SK-N-SH (cell line): Measurements from ENCODE around the gene ABCB10. TPM values are rescaled to one million over a fixed set of nuclear protein-coding genes. Genes with fewer than 3 reads are reported as not detected.

Source experiments
- CTCF ChIA-PET: fragments of 300-600, 350-600 bp; formaldehyde crosslinking; extraction: SDS; loops from one replicate; lab custom pipeline; 2021; lab: Yijun Ruan, JAX
- POLR2A ChIA-PET: fragments of 350-600 bp; sonication (Branson Sonifier 250); formaldehyde crosslinking; extraction: SDS; loops from one replicate; lab custom pipeline; 2020; ENCODE audit warnings: antibody characterized with exemption, inconsistent platforms; lab: Yijun Ruan, JAX
- DNase-seq: peaks from one replicate; pipeline ENCODE4 v3.0.0; 2012
- H2AFZ ChIP-seq: fragments of 200-600 bp; sonication (generic); 2 replicates; pipeline ENCODE4 v1.8.1; 2016; ENCODE audit warnings: antibody characterized with exemption, mild to moderate bottlenecking, low read depth
- H3F3A ChIP-seq: fragments of 200-600 bp; sonication (generic); replicated peaks from 2 replicates; pipeline ENCODE3; 2016; ENCODE audit warnings: antibody characterized with exemption, mild to moderate bottlenecking; ENCODE audit not compliant: insufficient read depth
- H3K27ac ChIP-seq, 2 experiments: fragments of 200-500 bp in 1 of 2; fragments of 200-600 bp in 1 of 2; sonication (Bioruptor generic) in 1 of 2; sonication (generic), shearing (Covaris generic) in 1 of 2; 2 replicates each; pipeline versions ENCODE4 v1.5.1 to v1.6.1; 2014 to 2016; ENCODE audit warnings: low read depth in 2 of 2, inconsistent platforms in 1 of 2, low read length in 1 of 2, mild to moderate bottlenecking in 1 of 2, mixed read lengths in 1 of 2
- H3K27me3 ChIP-seq: fragments of 200-600 bp; sonication (generic), shearing (Covaris generic); 2 replicates; pipeline ENCODE4 v1.6.1; 2016; ENCODE audit warnings: mixed run types; ENCODE audit not compliant: insufficient read depth
- H3K36me3 ChIP-seq, 2 experiments: fragments of 200-500 bp in 1 of 2; fragments of 200-600 bp in 1 of 2; sonication (Bioruptor generic) in 1 of 2; sonication (generic) in 1 of 2; replicated peaks in 1 of 2; 2 replicates each; pipeline versions ENCODE3 to v1.5.1; 2014 to 2016; ENCODE audit warnings: low read length in 1 of 2, mild to moderate bottlenecking in 1 of 2; ENCODE audit not compliant: insufficient read depth in 2 of 2, control insufficient read depth in 1 of 2
- H3K4me1 ChIP-seq, 2 experiments: fragments of 200-500 bp in 1 of 2; fragments of 200-600 bp in 1 of 2; sonication (Bioruptor generic) in 1 of 2; sonication (generic), shearing (Covaris generic) in 1 of 2; 2 replicates each; pipeline versions ENCODE4 v1.5.1 to v1.6.1; 2014 to 2016; ENCODE audit warnings: low read depth in 1 of 2, low read length in 1 of 2, mixed run types in 1 of 2; ENCODE audit not compliant: insufficient read depth in 2 of 2, control insufficient read depth in 1 of 2
- H3K4me2 ChIP-seq: fragments of 200-600 bp; sonication (generic), shearing (Covaris generic); 2 replicates; pipeline ENCODE4 v1.6.1; 2017; ENCODE audit warnings: mixed run types
- H3K4me3 ChIP-seq, 2 experiments: fragments of 200-500 bp in 1 of 2; fragments of 200-600 bp in 1 of 2; sonication (Bioruptor generic) in 1 of 2; sonication (generic), shearing (Covaris generic) in 1 of 2; 2 replicates each; pipeline versions ENCODE4 v1.5.1 to v1.8.1; 2014 to 2016; ENCODE audit warnings: low read depth in 2 of 2, inconsistent platforms in 1 of 2, low read length in 1 of 2, mild to moderate bottlenecking in 1 of 2, mixed read lengths in 1 of 2, moderate library complexity in 1 of 2
- H3K79me2 ChIP-seq: fragments of 200-600 bp; sonication (generic); 2 replicates; pipeline ENCODE4 v1.8.1; 2017; ENCODE audit warnings: mild to moderate bottlenecking; ENCODE audit not compliant: insufficient read depth
- H3K9ac ChIP-seq: fragments of 200-600 bp; sonication (generic); 2 replicates; pipeline ENCODE4 v1.6.1; 2017; ENCODE audit warnings: mixed run types
- H3K9me2 ChIP-seq: fragments of 200-600 bp; sonication (generic); 2 replicates; pipeline ENCODE4 v1.6.1; 2017; ENCODE audit warnings: mixed run types
- H3K9me3 ChIP-seq: fragments of 200-600 bp; sonication (generic); 2 replicates; pipeline ENCODE4 v1.6.1; 2017; ENCODE audit warnings: mixed run types, mild to moderate bottlenecking, moderate library complexity
- H4K20me1 ChIP-seq: fragments of 200-600 bp; sonication (generic); 2 replicates; pipeline ENCODE4 v1.6.1; 2017; ENCODE audit warnings: mild to moderate bottlenecking, mixed run types; ENCODE audit not compliant: insufficient read depth
- CHD2 ChIP-seq: fragments of 150-350 bp; IDR thresholded peaks from 2 replicates; pipeline ENCODE4 v1.6.1; 2018; ENCODE audit warnings: low read length; ENCODE audit not compliant: partially characterized antibody
- CTCF ChIP-seq: fragments of 200-600 bp; sonication (generic); IDR thresholded peaks from 2 replicates; pipeline ENCODE4 v1.6.1; 2017; ENCODE audit warnings: antibody characterized with exemption, mild to moderate bottlenecking, moderate library complexity
- ELF1 ChIP-seq: IDR thresholded peaks from 2 replicates; pipeline ENCODE4 v1.4.0; 2012
- EZH2phosphoT487 ChIP-seq: fragments of 200-600 bp; sonication (generic); IDR thresholded peaks from 2 replicates; pipeline ENCODE4 v1.6.1; 2017; ENCODE audit warnings: low read depth, mixed run types, mild to moderate bottlenecking, antibody characterized with exemption, moderate library complexity, borderline replicate concordance
- FOXM1 ChIP-seq: IDR thresholded peaks from 2 replicates; pipeline ENCODE4 v1.4.0; 2012; ENCODE audit warnings: low read depth, mild to moderate bottlenecking
- JUND ChIP-seq: IDR thresholded peaks from 2 replicates; pipeline ENCODE4 v1.4.0; 2012
- MAX ChIP-seq: IDR thresholded peaks from 2 replicates; pipeline ENCODE4 v1.4.0; 2012; ENCODE audit warnings: low read depth
- MXI1 ChIP-seq: IDR thresholded peaks from 2 replicates; pipeline ENCODE4 v1.6.1; 2012; ENCODE audit warnings: mild to moderate bottlenecking, low read depth, low read length, improper control_type of control experiment
- NFIC ChIP-seq: IDR thresholded peaks from 2 replicates; pipeline ENCODE4 v1.4.0; 2012; ENCODE audit warnings: borderline replicate concordance
- PBX3 ChIP-seq: IDR thresholded peaks from 2 replicates; pipeline ENCODE4; 2012
- RAD21 ChIP-seq: IDR thresholded peaks from 2 replicates; pipeline ENCODE4 v1.6.1; 2012; ENCODE audit warnings: mild to moderate bottlenecking, low read length
- RCOR1 ChIP-seq: fragments of 150-350 bp; IDR thresholded peaks from 2 replicates; pipeline ENCODE4 v1.6.1; 2017; ENCODE audit warnings: antibody characterized with exemption, low read length
- REST ChIP-seq: IDR thresholded peaks from 2 replicates; pipeline ENCODE4 v1.6.1; 2012; ENCODE audit warnings: mild to moderate bottlenecking, low read depth, low read length, moderate library complexity
- RFX5 ChIP-seq: IDR thresholded peaks from 2 replicates; pipeline ENCODE4 v1.6.1; 2012; ENCODE audit warnings: mild to moderate bottlenecking, improper control_type of control experiment, low read length
- SIN3A ChIP-seq: IDR thresholded peaks from 2 replicates; pipeline ENCODE4 v1.6.1; 2012; ENCODE audit warnings: low read depth, mild to moderate bottlenecking, low read length, moderate library complexity, borderline replicate concordance
- SMC3 ChIP-seq: IDR thresholded peaks from 2 replicates; pipeline ENCODE4 v1.6.1; 2012; ENCODE audit warnings: low read depth, low read length, improper control_type of control experiment
- TAF1 ChIP-seq: IDR thresholded peaks from 2 replicates; pipeline ENCODE4 v1.6.1; 2012; ENCODE audit warnings: low read depth, mild to moderate bottlenecking, low read length, moderate library complexity, borderline replicate concordance
- YY1 ChIP-seq: IDR thresholded peaks from 2 replicates; pipeline ENCODE4 v1.4.0; 2012; ENCODE audit warnings: low read depth, mild to moderate bottlenecking
- ZBTB33 ChIP-seq: IDR thresholded peaks from 2 replicates; pipeline ENCODE4 v1.4.0; 2012; ENCODE audit warnings: low read depth, borderline replicate concordance
- WGBS: methylation state at CpG from one replicate; pipeline ENCODE4 v1.1.6; 2017; ENCODE audit warnings: low lambda C conversion rate; 5-methylcytosine and 5-hydroxymethylcytosine counted together
- polyA plus RNA-seq, 3 experiments: library from polyadenylated mRNA; depleted of rRNA; stranded (reverse); fragments of >200 nt; gene quantifications; 2 replicates each; pipeline ENCODE4 v1.2.3, GENCODE V29; 2012
- TF ChIP-seq, protein P1 (sequence below): fragments of 150-350 bp; IDR thresholded peaks from 2 replicates; pipeline ENCODE4 v1.6.1; 2016; ENCODE audit warnings: mild to moderate bottlenecking, low read depth, low read length

The ABCB10 gene
- polyA plus RNA-seq, 1 of the 3 experiments (the other 2 are of a cell fraction), result 5.7 TPM

DNA sequence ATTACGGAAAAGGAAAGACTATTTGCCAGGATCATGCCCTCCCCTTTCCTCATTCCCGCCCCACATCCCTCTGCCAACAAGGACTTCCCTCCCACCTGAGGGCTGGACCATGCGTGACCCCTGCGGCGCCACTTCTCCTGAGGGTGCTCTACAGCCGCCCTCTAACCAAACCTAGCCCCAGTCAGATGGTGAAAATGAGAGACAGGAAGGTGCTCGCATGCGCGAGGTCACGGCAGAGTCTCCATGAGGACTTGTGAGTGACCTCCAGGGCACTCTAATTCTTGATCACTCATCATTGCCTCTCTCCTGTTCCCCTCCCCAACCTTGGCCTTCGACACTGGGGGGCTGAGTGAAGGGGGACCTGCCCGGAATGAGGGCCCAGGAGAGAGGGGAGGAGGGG lies 35.3 kb upstream of the ABCB10 start (continued):
- TF ChIP-seq PBX3, result no peak
- no peak for TF ChIP-seq SMC3
- TF ChIP-seq RCOR1, result no peak
- no peak for TF ChIP-seq ELF1
- TF ChIP-seq TAF1, result no peak

GRCh38 chr1:229590119-229590518 lies 31.6 kb upstream of the ABCB10 start:
- no peaks in the 10 kb centered on the region for H3K4me1 ChIP-seq
- H3K27ac ChIP-seq, result no peak overlapping the region
- no peaks in the 10 kb centered on the region for H3K9me3 ChIP-seq
- H4K20me1 ChIP-seq, result no peaks in the 10 kb centered on the region
- peaks cover 5% of the 10 kb centered on the region; the same call in 1 of the 2 replicates for H3K79me2 ChIP-seq
- 95% methylated on average over 5 of the region's 5 CpGs for WGBS
- H3K9ac ChIP-seq, result no peak overlapping the region
- DNase-seq, result no peak
- no peaks in the 10 kb centered on the region for H3K9me2 ChIP-seq
- ChIA-PET POLR2A (no interaction called here), CTCF (no interaction called here)
- H2AFZ ChIP-seq, result no peak overlapping the region
- H3K4me2 ChIP-seq, result no peak overlapping the region
- peaks cover 11 to 25% of the 10 kb centered on the region in 2 experiments for H3K36me3 ChIP-seq
- no peak overlapping the region for H3K4me3 ChIP-seq
- H3K27me3 ChIP-seq, result no peaks in the 10 kb centered on the region
- no peaks in the 10 kb centered on the region for H3F3A ChIP-seq
- TF ChIP-seq RAD21, result no peak
- TF ChIP-seq YY1, result no peak
- TF ChIP-seq FOXM1, result no peak
- TF ChIP-seq ZBTB33, result no peak
- TF ChIP-seq REST, result no peak
- TF ChIP-seq SIN3A, result no peak
- TF ChIP-seq RCOR1, result no peak
- TF ChIP-seq CTCF, result no peak
- no peak for TF ChIP-seq MAX
- TF ChIP-seq RFX5, result no peak
- no peak for TF ChIP-seq MXI1
- TF ChIP-seq NFIC, result no peak
- no peak for TF ChIP-seq CHD2
- TF ChIP-seq EZH2phosphoT487, result no peak
- TF ChIP-seq SMC3, result no peak
- TF ChIP-seq, protein P1, sequence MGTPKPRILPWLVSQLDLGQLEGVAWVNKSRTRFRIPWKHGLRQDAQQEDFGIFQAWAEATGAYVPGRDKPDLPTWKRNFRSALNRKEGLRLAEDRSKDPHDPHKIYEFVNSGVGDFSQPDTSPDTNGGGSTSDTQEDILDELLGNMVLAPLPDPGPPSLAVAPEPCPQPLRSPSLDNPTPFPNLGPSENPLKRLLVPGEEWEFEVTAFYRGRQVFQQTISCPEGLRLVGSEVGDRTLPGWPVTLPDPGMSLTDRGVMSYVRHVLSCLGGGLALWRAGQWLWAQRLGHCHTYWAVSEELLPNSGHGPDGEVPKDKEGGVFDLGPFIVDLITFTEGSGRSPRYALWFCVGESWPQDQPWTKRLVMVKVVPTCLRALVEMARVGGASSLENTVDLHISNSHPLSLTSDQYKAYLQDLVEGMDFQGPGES, result no peak
- TF ChIP-seq JUND, result no peak
- TF ChIP-seq, all 33 proteins: peak for 0
